RKO (cell line): ENCODE results near the gene RPL22L1.
A peak's percentile ranks its signal among the peaks of the same experiment; 100 is the strongest.
"Not testable (repeated sequence)": the region's sequence is repeated elsewhere in the genome, so short reads cannot be mapped to it uniquely, and the experiment has no call there.

Source experiments
- DNase-seq: peaks from one replicate; pipeline ENCODE4 v3.0.0-alpha.2; 2016; ENCODE audit warnings: low spot score

Gene RPL22L1

GRCh38 chr3:170869645-170870593, at the start of gene RPL22L1:
TSS of gene RPL22L1 (minus strand) at chr3:170870195. CDS start at chr3:170870167, 28 bp downstream.
- DNase-seq: peak; percentile 96

DNA sequence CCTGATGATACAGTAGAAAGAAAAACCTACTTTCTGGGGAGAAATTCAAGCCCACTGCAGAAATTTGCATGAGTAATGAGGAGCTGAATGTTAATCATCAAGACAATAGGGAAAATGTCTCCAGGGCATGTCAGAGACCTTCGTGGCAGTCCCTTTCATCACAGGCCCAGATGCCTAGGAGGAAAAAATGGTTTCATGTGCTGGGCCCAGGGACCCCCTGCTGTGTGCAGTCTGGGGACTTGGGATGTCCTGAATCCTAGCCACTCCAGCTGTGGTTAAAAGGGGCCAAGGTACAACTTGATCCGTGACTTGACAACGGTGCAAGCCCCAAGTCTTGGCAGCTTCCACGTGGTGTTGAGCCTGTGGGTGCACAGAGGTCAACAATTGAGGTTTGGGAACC, 48.7 kb upstream of the RPL22L1 start:
- DNase-seq: no peak

- DNase-seq: no peak
These were observed 44.7 kb upstream of the RPL22L1 start for GRCh38 chr3:170914690-170915089.

GRCh38 chr3:170914212-170914611, 44.2 kb upstream of the RPL22L1 start:
- no peak for DNase-seq

DNA sequence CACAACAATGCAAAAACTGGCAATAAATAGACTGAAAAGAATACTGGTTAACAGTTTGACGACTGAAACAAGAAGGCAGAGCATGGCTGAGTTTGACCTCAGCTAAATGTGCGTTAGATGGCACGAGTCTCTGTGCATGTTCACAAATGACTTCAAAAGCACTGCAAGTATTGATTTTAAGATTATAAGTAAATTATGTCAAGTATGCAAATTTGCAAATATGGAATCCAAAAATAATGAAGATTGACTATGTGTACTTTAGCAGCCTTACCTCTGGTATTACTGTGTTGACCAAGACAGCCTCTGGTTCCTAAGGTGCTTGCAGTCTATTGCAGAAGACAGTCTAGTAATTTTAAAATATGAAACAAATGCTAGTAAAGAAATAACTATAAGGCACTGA, 41.1 kb upstream of the RPL22L1 start:
- no peak for DNase-seq

DNA sequence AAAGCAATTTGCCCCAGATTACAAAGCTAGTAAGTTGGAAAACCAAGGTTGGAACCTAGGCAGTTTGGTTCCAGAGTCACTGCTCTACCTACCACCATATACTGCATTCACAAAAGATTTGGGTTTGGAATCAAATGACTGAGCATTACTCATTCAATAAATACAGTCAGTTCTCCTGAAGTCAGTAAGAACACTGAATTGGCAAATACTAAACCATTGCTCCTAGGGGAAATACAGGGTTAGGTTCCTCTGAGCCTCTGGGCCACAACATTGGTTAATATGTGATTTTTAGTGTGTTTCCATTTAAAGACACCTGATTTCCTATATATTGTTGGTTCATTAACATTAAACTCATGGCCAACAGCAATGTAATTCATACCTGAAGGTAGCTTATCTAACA, 40.5 kb upstream of the RPL22L1 start:
- DNase-seq: peak; percentile 47

DNA sequence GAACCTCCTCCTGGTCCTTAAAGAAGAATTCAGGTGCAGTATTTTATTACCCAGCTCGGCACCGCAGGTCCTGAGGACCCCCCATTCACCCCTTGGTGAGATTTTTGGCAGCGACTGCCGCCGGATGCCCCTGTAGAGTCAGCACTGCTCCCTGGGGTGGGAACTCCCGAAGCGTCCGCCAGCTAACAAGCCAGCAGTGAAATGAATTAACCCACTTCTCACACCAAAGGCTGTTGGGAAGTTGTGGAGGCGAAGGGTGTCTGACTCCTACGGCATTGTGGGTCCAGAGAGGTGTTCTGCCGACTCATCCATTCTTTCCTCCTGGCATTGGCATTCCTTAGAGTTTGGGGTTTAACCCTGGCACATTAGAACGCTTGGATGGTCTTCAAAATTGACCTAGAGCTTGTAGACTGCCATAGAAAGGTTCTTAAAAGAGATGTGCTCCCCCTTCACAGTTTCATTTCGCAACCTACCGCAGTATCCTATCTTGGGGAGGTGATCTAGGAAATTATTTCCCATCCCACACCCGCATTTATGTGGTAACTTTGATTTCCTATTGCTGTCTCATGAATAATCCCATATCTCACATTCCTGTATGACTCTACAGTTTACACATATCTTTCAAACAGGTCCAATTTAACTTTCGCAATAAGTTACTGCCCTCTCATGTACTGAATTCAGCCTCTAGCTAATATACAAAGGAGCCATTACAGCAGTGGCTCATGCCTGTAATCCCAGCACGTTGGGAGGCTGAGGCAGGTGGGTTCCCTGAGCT, 39.3 kb upstream of the RPL22L1 start:
- peak; percentile 75 for DNase-seq

GRCh38 chr3:170908235-170909116, 38.5 kb upstream of the RPL22L1 start, which contains the start of gene EIF5A2:
TSS of gene EIF5A2 (minus strand) at chr3:170908637. CDS start at chr3:170907806, 831 bp downstream.
- peak; percentile 95 for DNase-seq

GRCh38 chr3:170907637-170908234, 37.7 kb upstream of the RPL22L1 start:
- DNase-seq: peak; percentile 58

- no peak for DNase-seq
These were observed 35.9 kb upstream of the RPL22L1 start for GRCh38 chr3:170905862-170906261.

GRCh38 chr3:170903123-170903522, 33.1 kb upstream of the RPL22L1 start:
- DNase-seq: no peak

DNA sequence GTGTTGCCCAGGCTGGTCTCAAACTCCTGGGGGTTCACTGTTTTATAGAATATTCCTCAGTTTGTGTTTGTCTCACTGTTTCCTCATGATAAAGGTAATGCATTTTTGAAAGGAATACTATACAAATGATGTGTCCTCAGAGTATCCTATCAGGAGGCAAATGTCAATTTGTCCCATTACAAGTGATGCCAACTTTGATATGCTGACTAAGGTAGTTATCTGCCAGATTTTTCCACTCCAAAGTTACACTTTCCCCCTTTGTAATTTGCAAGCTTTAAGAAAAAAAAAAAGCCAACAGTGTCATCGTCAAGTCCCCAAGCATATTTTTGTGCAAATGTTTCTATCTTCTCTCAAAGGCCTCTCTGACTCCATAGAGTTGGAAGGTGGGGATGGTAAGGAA, 29.5 kb upstream of the RPL22L1 start:
- no peak for DNase-seq

DNA sequence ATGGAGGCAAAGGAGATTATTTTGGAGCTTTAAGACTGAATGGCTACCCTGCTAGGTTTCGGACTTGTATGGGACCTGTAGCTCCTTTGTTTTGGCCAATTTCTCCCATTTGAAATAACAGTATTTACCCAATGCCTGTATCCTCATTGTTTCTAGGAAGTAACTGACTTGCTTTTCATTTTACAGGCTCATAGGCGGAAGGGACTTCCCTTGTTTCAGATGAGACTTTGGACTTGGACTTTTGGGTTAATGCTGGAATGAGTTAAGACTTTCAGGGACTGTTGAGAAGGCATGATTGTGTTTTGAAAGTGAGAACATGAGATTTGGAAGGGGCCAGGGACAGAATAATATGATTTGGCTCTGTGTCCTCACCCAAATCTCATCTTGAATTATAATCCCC, 28.0 kb upstream of the RPL22L1 start:
- DNase-seq: no peak

GRCh38 chr3:170897199-170897598, 27.2 kb upstream of the RPL22L1 start:
- not testable (repeated sequence) for DNase-seq

- DNase-seq: no peak
These were observed 26.8 kb upstream of the RPL22L1 start for GRCh38 chr3:170896781-170897180.

DNA sequence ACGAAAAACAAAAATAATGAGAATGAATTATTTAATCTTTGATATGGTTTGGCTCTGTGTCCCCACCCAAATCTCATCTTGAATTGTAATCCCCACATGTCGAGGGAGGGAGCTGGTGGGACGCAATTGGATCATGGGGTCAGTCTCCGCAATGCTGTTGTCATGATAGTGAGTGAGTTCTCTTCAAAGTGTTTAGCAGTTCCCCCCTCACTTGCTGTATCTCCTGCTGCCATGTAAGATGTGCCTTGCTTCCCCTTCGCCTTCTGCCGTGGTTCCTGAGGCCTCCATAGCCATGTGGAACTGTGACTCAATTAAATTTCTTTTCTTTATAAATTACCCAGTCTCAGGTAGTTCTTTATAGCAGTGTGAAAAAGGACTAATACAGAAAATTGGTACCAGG, 26.3 kb upstream of the RPL22L1 start:
- not testable (repeated sequence) for DNase-seq

GRCh38 chr3:170893895-170894294, 23.9 kb upstream of the RPL22L1 start:
- DNase-seq: no peak

DNA sequence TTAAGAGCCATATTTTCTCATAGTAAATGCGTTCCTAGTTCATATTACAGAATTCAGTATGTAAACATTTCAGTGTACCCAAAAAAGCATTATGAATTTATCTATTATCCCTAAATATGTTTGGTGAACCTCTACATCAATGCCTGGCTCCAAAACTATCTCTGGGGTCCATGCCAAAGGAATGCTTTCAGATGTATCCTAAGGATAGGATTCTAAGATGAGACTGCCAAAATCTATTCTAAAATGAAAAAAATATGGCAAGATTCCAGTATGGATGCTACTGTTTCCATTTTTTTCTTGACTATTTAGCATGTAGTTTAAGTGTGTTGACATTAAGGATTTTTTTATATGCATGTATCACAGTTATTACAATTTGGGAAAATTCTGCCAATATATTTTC, 19.6 kb upstream of the RPL22L1 start:
- no peak for DNase-seq

DNA sequence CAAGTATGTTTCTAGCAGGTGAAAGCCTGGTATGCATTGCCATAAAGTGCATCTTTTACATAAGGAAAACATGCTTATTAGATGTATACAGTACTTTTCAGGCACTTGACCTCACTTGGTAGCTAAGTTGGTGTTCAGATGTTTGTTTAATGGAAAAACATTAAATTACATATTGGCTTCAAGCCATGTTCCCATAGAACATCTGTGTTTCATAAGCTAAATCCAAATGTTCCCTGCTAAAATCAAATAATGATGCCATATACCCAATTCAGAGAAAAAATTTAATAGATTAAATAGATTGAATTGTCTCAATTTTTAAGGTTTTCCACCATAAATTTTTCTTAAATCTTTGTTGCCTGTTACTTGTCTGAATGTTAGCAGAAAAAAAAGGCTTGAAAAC, 19.1 kb upstream of the RPL22L1 start:
- no peak for DNase-seq

- DNase-seq: not testable (repeated sequence)
These were observed 14.3 kb upstream of the RPL22L1 start for GRCh38 chr3:170884109-170884930.

DNA sequence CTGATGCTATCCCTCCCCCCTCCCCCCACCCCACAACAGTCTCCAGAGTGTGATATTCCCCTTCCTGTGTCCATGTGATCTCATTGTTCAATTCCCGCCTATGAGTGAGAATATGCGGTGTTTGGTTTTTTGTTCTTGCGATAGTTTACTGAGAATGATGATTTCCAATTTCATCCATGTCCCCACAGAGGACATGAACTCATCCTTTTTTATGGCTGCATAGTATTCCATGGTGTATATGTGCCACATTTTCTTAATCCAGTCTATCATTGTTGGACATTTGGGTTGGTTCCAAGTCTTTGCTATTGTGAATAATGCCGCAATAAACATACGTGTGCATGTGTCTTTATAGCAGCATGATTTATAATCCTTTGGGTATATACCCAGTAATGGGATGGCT, 8.7 kb upstream of the RPL22L1 start:
- not testable (repeated sequence) for DNase-seq
